Gastroesophageal sphincter (tissue), 4 donors: ENCODE data around the gene NABP1. TPM values are rescaled to one million over a fixed set of nuclear protein-coding genes. Genes with fewer than 3 reads are reported as not detected.

Experiments
- ATAC-seq: fragments of 150-250 bp; one replicate; pipeline ENCODE4 v1.9.1; 2016; ENCODE audit warnings: mild to moderate bottlenecking, moderate library complexity
- H3K27ac ChIP-seq, 4 donors: fragments of 200-600 bp; sonication (generic) in 3 of 4; 1 replicate in 3 of 4; 2 replicates in 1 of 4; pipeline ENCODE4 v1.5.1; 2016 to 2019
- H3K27me3 ChIP-seq: fragments of 200-600 bp; sonication (generic); one replicate; pipeline ENCODE4 v1.5.1; 2019
- H3K36me3 ChIP-seq, 2 donors: fragments of 200-600 bp; sonication (generic); one replicate each; pipeline ENCODE4 v1.5.1; 2019; ENCODE audit warnings: control low read depth in 1 of 2
- H3K4me1 ChIP-seq, 3 donors: fragments of 200-600 bp; sonication (generic); 1 replicate in 2 of 3; 2 replicates in 1 of 3; pipeline ENCODE4 v1.5.1; 2016 to 2019; ENCODE audit warnings: control low read depth in 2 of 3
- H3K4me3 ChIP-seq, 2 donors: fragments of 200-600 bp; sonication (generic); one replicate each; pipeline ENCODE4 v1.5.1; 2019; ENCODE audit warnings: mild to moderate bottlenecking in 1 of 2, moderate library complexity in 1 of 2
- H3K9me3 ChIP-seq, 3 donors: fragments of 200-600 bp; sonication (generic); one replicate each; pipeline ENCODE4 v1.5.1; 2017 to 2019; ENCODE audit warnings: control low read depth in 2 of 3
- CTCF ChIP-seq, 4 experiments: fragments of 200-600 bp in 2 of 4; fragments of 450-650 bp in 2 of 4; sonication (generic) in 1 of 4; IDR thresholded peaks; one replicate each; pipeline ENCODE4 v1.5.1; 2017 to 2019; ENCODE audit warnings: antibody characterized with exemption in 4 of 4, mild to moderate bottlenecking in 2 of 4, moderate library complexity in 2 of 4
- EP300 ChIP-seq: sonication (generic); formaldehyde crosslinking; IDR thresholded peaks from one replicate; pipeline ENCODE4 v1.6.1; 2017; ENCODE audit warnings: antibody characterized with exemption, mild to moderate bottlenecking
- POLR2A ChIP-seq, 2 donors: fragments of 450-650 bp; IDR thresholded peaks; one replicate each; pipeline ENCODE4 v1.6.1; 2017; ENCODE audit warnings: antibody characterized with exemption in 2 of 2, mild to moderate bottlenecking in 2 of 2, moderate library complexity in 1 of 2
- POLR2AphosphoS5 ChIP-seq: sonication (generic); formaldehyde crosslinking; IDR thresholded peaks from one replicate; pipeline ENCODE4 v1.6.1; 2017; ENCODE audit warnings: antibody characterized with exemption
- WGBS, 2 donors: methylation state at CpG; one replicate each; pipeline ENCODE4 v1.1.5; 2018; ENCODE audit warnings: low coverage in 1 of 2; 5-methylcytosine and 5-hydroxymethylcytosine counted together
- total RNA-seq, 4 donors: library from RNA; depleted of rRNA; stranded (reverse); fragments of >200 nt; gene quantifications; one replicate each; pipeline ENCODE4 v1.1.0, GENCODE V29; 2016

The NABP1 gene
- total RNA-seq, 4 donors from 2014 or later: 2.8 to 30.7 (median 7.9) TPM

GRCh38 chr2:191690327-191690726, 12.4 kb downstream of the NABP1 start:
- no peaks in the 10 kb centered on the region for H3K9me3 ChIP-seq
- peaks cover 0 to 17% of the 10 kb centered on the region in 2 donors for H3K36me3 ChIP-seq
- H3K4me3 ChIP-seq: no peak overlapping the region
- no peak overlapping the region for H3K27ac ChIP-seq
- peaks cover 17% of the 10 kb centered on the region for H3K27me3 ChIP-seq
- TF ChIP-seq POLR2AphosphoS5 (no peak), EP300 (no peak), POLR2A (IDR thresholded peaks at IDR 0.05) (no peak), CTCF (IDR thresholded peaks at IDR 0.05) (no peak)
- ATAC-seq: no peak
- H3K4me1 ChIP-seq: peaks cover 0 to 11% (median 3%) of the 10 kb centered on the region in 3 donors
- WGBS, 2 donors: 56 to 57% methylated on average over 1 to 3 of the region's 3 CpGs

- H3K27ac ChIP-seq: no peak overlapping the region
- no peak overlapping the region for H3K4me3 ChIP-seq
- peaks cover 17% of the 10 kb centered on the region for H3K27me3 ChIP-seq
- 15 to 20% methylated on average over 5 of the region's 5 CpGs for WGBS, 2 donors
- peak; percentile 63 for ATAC-seq
- peaks cover 0 to 11% (median 3%) of the 10 kb centered on the region in 3 donors for H3K4me1 ChIP-seq
- TF ChIP-seq POLR2AphosphoS5 (peak; percentile 7), EP300 (no peak), CTCF (IDR thresholded peaks at IDR 0.05) (peak; percentile 46 to 80 (median 70)), POLR2A (IDR thresholded peaks at IDR 0.05) (no peak)
- no peaks in the 10 kb centered on the region for H3K9me3 ChIP-seq
- peaks cover 0 to 9% of the 10 kb centered on the region in 2 donors for H3K36me3 ChIP-seq
Observed at GRCh38 chr2:191691016-191691735, 13.2 kb downstream of the NABP1 start.

GRCh38 chr2:191691898-191692297, 14.0 kb downstream of the NABP1 start:
- H3K27me3 ChIP-seq: peaks cover 17% of the 10 kb centered on the region
- H3K4me1 ChIP-seq: peaks cover 0 to 11% (median 3%) of the 10 kb centered on the region in 3 donors
- peaks cover 0 to 5% of the 10 kb centered on the region in 2 donors for H3K36me3 ChIP-seq
- H3K4me3 ChIP-seq: no peak overlapping the region
- 80 to 91% methylated on average over 4 of the region's 4 CpGs for WGBS, 2 donors
- no peak for TF ChIP-seq EP300
- no peak for TF ChIP-seq POLR2A (IDR thresholded peaks at IDR 0.05)
- TF ChIP-seq POLR2AphosphoS5: no peak
- no peak for TF ChIP-seq CTCF (IDR thresholded peaks at IDR 0.05)
- no peaks in the 10 kb centered on the region for H3K9me3 ChIP-seq
- no peak for ATAC-seq
- H3K27ac ChIP-seq: no peak overlapping the region

- H3K27ac ChIP-seq: no peak overlapping the region
- no peak for ATAC-seq
- H3K27me3 ChIP-seq: peaks cover 17% of the 10 kb centered on the region
- peaks cover 0 to 5% of the 10 kb centered on the region in 2 donors for H3K36me3 ChIP-seq
- WGBS, 2 donors: 61 to 71% methylated on average over 4 to 5 of the region's 6 CpGs
- peaks cover 0 to 11% (median 3%) of the 10 kb centered on the region in 3 donors for H3K4me1 ChIP-seq
- TF ChIP-seq POLR2AphosphoS5 (no peak), EP300 (no peak), CTCF (IDR thresholded peaks at IDR 0.05) (no peak)
- H3K9me3 ChIP-seq: no peaks in the 10 kb centered on the region
- H3K4me3 ChIP-seq: no peak overlapping the region
Observed at GRCh38 chr2:191692502-191693115, 14.7 kb downstream of the NABP1 start.
